NAMALWA (cell line): ENCODE measurements around the gene PIK3R5.

Experiments
- DNase-seq: peaks from one replicate; pipeline ENCODE4 v3.0.0-alpha.2; 2015; ENCODE audit warnings: low spot score

PIK3R5 gene

DNA sequence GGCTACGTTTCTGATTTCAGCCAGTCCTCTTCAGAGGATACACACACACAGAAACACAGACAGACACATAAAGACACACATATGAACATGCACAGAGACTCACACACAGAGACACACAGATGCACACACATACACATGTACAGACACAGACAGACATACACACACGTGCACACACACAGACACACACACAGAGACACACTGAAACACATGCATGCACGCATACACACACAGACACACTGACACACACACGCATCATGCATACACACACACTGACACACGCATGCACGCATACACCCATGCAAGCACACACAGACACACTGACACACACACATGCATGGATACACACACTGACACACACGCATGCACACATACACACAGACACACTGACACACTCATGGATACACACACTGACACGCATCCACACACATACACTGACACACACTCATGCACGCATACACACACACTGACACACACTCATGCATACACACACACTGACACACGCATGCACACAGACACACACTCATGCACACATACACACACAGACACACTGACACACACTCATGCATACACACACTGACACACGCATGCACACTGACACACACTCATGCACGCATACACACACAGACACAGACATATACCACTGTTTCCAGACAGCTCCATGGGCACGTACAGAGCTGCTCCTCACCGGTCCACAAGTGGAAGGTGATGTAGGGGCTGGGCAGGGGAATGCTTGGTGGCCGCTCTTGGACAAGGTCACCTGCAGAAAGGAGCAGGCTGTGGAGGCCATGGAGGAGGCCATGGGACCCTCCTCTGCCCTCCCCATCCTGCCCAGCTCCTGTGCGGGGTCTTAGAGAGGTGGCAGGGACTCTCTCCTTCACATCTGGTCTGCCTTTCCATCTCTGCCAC is 136.2 kb downstream of the PIK3R5 start:
- DNase-seq, result no peak
